GM19397 (cell line): ENCODE measurements around the gene RSKR.
"Not testable (repeated sequence)": the region's sequence is repeated elsewhere in the genome, so short reads cannot be mapped to it uniquely, and the experiment has no call there.

Experiments
- ATAC-seq: cut with Tn5 transposase; IDR thresholded peaks from one replicate; pipeline ENCODE4 v1.9.1; 2021; ENCODE audit warnings: mild to moderate bottlenecking, moderate library complexity; ENCODE audit not compliant: unreplicated experiment

Gene RSKR

DNA sequence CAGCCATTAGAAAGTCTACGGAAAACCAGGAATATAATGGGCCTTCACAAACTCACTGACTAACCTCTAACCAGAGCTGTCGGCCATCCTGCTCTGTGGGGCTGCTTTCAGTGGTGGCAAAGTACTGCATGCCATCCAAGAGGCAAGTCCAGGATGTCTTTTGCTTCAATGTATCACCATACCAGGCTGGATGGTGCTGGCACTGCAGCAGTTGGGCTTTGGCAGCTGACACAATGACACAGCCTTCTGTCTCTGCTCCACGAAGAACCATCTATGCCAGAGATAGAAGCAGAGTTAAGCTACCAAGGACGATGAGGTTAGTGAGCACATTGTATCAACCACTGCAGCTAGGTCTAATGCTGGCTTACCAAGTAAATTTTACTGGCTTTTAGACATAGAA is 9.7 kb upstream of the RSKR start:
- no peak for ATAC-seq

DNA sequence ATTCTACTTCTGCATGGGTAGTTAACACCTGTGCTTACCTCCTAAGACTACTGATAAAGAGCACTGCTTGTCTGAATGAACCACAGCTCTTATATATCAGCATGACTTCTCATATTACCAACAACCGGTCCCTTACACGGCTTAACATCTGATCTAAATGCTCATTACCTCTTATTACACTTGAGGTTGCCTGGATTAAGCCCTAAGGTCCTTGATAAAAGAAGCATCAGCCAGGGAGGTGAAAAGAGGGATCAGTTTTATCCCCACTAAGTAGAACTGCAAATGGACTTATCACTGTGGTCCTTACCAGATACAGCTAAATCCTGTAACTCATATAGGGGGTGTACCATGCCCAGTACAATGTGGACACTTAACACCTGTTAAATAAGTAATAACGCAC is 8.2 kb upstream of the RSKR start:
- ATAC-seq, result no peak

DNA sequence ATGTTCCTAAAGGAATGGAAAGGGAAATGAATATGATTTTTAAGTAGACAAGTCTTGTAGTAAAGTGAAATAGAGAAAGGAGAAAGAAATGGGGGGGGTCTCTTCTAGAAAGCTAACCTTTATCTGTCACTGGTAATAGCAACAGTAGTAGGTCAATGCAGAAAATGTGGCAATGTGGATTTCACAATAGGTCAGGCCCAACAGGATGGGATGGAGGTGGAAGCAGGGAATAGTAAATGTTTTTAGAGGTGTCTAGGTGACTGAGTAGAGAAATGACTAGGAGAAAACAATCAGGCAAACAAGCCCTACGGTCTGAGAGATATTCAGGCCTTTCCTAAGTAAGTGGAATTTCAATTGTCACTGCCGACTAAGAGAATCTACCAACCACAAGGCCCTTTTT is 6.0 kb upstream of the RSKR start:
- no peak for ATAC-seq

DNA sequence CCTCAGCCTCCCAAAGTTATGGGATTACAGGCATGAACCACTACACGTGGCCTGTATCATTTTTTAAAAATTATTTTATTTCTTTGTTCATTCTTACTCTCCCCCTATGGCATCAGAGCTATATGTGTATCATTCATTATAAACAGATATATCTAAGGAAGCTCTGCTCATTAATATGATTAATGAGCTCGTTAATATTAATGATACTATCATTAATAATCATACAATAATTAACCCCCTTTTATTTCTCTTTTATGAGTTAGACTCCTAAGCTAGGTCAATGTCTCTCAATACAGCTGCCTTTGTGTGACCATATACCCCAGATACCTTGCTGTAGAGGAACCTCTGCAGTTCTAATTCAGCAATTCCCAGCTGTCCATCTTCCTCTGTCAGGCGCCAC is 4.5 kb upstream of the RSKR start:
- ATAC-seq, result no peak

DNA sequence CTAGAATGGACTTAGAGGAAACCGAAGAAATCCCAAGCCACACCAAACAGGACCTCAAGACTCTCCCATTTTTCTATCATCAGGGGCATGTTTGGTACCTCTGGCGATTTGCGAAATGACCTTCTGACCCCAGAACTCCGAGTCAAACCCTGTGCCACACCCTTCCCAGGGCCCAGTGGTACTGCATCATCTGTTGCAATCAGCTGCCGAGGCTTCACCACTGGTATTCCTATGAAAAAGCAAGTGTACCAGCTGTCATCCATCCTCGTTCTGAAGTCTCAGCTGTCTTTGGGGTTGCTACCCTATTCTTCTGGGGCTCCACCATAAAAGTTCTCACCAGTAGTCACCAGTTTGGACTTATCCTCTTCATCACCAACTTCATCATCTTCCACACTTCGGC is 2.3 kb upstream of the RSKR start:
- no peak for ATAC-seq

DNA sequence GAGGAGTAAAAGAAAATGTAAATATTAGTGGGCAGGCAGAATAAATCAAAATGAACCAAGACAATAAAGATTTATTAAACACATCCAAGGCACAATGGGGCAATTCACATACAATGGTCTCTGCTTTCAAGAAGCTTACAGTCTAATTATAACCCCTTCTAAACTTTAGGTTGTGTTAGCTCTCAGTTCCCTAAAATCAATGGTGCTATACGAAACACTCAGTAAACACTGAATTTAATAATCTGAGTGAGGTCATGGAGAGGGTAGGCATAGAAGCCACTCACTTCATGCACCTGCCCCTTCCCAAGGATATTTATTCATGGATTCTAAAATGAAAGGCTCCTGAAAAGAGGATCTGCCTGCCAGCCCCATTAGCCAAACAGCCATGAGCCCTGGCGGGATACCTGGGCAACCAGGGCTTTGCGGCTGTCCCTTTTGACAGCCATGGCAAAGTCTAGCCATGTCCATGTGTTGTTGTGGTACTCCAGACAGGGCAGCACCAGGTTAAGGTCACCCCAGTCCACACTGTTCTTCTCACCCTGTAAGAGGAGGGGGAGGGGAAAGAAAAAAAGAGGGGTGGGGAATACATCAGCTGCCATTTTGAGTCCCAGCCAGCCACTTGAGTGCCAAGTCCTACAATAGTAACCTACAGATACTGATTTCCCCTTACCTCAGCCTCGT is 1.4 kb upstream of the RSKR start:
- ATAC-seq, result no peak

DNA sequence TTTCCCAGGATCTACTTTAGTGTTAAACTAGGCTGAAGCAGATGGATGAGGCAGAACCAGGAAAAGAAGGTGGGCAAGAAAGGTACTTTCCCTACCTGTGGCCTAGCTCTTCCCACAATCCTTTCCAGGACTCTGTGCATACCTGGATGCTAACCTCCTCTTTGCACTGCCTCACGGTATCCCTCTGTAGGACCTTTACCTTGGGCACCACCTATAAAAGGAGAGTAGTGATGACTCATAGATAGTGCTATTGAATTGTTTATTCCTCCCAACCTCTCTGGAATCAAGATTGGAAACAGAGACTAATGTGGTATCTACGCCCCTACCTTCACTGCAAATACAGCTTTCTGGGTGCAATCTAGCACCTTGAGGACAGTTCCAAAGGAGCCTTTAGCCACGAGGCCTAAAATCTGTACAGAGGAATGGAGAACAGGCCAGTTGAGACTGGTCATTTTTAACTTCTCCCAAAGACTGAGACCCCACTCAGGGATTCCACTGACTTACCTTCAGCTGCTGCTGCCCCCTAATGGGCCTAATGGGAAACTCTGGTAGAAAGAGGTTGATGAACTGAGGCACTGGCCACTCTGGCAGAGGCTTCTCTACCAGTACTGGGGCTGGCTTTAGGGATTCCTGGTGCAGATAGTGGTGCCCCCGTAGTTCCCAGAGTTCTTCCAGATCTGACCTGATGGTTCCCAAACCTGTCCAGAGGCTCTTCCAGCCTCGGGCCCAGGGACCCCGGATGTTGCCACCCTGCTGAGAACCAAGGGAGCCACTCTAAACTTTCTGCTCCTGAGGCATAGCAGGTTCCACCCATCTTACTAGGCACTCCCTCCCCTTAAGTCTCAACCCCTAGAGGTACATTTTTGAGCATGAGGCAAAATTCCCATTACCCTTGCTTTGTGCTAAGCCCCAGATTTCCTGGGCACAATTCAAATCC is 781 bp downstream of the RSKR start:
- no peak for ATAC-seq

DNA sequence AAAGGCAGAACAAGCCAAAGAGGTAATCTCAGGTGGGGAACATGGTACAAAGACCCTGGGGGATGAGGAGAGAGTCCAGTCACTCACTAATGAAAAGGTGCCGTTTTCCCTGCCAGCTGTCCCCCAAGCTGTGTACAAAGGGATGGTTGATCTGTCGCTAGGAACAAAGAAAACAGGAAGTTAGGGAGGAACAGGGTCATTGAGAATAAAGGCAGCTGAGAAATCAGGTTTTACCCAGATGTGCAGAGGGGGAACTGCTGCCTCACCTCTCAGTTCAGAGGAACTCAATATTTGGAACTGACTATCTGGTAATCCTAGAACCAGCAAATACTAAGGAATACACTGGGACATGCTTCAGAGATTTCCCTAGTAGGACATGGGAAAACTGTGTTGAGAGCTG is 1.5 kb downstream of the RSKR start:
- no peak for ATAC-seq

DNA sequence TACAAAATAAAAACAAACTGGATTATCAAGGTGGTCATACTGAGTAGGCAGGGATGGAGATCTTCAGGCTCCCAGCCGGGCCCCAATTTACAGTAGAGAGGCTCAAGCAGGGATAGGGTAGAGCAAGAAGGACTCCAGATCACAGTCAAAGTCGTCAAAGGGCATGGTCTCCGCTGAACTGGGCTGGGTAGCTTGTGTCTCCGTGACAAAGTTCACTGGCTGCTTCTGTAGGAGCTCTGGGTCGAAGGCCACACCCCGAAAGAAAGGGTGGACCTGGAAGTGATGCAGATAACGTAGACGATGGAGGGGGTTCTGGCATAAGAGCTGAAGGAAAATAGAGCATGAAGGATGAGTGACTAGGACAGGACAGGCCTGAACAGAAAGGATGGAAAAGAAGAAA is 3.6 kb downstream of the RSKR start:
- ATAC-seq, result no peak

DNA sequence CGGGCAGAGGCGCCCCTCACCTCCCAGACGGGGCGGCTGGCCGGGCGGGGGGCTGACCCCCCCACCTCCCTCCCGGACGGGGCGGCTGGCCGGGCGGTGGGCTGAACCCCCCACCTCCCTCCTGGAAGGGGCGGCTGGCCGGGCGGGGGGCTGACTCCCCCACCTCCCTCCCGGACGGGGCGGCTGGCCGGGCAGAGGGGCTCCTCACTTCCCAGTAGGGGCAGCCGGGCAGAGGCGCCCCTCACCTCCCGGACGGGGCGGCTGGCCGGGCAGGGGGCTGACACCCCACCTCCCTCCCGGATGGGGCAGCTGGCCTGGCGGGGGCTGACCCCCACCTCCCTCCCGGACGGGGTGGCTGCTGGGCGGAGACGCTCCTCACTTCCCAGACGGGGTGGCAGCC is 10.0 kb downstream of the RSKR start:
- ATAC-seq, result not testable (repeated sequence)

DNA sequence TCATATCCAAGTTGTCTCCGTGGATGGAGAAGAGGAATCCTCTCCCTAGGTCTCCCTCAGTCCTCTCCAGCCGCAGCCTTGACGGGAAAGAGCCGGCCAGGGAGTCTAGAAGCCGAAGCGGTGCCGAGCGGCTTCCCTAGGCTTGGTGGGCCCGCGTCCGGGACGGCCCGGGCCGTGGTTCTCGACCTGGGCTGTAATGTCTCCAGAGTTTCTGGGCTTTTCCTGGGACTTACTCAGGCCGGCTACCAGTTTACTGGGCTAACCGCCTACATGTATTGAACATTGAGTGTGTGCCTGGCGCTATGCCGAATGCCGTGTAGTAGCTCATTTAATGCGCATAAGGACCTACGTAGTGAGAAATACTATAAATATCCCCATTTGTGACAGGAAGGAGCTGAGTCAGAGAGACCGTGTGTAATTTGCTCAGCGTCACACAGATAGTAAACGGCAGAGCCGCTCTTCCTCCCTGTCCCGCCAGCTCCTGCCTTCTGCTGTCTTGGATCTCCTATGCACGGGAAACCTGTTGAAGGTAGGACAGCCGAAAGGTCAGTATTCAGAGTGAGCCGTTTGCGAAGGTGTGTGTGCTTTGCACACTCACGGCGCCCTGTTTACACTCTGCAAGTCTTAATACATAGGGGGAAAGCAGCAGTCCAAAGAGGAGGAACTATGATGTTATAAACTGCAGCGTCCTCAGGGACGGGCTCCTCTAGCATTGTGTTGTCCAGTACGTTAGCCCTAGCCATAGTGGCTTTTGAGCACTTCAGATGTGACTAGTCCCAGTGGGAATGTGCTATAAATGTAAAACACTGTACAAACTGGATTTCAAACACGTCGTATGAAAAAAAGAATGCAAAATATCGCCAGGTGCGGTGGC is 14.4 kb downstream of the RSKR start:
- peak; percentile 39 for ATAC-seq

DNA sequence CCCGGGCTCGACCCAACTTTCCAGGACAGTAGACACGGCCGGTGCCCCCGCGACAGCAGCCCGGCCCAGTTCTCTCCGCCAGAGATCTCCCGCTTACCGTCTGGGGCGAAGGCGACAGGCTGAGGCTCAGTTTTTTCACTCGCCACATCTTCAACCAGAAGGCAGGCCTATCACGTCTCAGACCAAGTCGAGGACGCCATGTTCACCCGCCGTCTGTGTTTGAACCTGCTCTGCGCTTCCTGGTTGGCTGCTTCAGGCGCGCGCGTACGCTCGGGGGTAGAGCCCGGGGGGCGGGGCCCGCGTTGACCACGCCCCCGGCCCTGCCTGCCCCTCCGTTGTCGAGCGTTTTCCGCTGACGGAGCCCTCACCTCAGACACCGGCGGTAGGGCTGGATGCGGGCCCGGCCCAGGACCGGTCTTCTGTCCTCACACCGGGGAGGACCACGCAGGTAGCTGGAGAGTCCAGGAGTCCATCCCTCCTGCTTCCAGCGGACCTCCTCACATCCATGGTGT is 15.1 kb downstream of the RSKR start, which contains the start of gene SPAG5:
SPAG5 (minus strand) TSS at position 227 of the 512 bp plus-strand sequence; CDS start at position 148, 79 bp downstream.
- ATAC-seq, result peak; percentile 88

DNA sequence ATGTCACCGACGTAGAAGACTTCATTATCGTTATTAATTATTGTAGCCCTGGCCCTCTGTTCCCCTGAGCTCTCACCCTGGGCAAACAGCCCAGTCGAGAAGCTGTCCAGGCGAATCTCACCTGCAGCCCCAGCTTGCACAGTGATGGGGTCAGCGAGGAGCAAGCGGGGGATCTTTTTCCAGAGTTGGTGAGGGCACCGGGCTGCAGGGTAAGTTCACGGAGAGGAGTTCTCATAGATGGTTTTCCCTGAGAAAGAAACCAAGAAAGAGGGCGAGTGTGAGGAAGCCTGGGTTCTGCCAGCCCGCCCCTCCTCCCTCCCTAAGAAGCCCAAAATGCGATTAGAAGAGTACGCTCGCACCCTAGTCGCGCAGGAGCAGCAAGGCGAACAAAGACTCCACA is 15.6 kb downstream of the RSKR start:
- ATAC-seq, result no peak

DNA sequence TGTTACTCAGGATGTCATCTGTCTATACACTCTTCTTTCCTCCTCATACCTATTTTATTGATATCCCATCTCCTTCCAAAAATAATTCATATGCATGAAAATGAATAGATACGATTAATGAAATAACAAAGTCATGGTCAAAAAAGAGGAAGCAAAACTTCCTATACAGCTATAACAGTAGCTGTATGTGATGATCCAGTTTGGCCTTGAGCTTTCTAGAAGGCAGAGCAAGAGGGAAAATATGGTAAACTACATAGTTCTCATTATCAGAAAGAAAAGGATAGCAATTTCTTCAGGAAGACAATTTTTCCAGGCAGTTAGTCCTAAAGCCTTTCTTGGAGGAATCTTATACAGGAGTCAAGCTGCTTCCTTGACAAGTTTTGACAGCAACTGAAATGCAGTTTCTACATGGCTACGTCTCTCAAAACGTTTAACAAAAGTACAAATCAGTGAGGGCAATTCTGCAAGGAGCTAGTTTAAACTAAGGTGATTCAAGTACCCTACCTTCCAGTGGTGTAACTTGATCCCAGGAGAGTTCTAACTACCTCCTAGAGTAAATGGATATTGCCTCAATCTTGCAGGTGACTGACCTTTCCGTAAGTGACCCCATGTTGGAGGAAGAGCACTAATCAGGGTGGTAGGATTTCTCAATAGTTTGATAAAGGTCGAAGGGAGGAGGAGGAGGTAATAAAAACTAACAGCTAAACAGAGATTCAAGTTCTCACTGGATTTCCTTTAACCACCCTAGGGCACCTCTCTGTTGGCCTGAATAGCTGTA is 16.2 kb downstream of the RSKR start:
- no peak for ATAC-seq

DNA sequence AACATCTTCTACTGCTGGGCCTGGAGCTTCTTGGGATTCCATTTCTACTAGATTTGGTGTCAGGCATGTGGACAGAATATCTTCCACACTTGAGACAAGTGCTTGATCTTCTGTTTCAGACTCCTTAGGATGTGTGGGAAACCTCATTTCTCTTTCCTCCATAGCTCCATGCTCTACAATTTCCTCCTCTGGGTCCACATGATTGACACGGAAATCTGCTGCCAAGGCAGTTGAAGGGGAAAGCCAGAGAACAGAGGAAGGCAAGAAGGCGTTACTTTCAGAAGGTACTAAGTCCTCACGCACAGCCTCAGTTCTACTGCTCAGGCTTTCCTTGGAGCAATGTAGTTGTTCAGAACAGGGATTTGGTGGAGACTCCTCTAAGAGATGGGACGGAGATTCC is 21.7 kb downstream of the RSKR start:
- ATAC-seq, result no peak

DNA sequence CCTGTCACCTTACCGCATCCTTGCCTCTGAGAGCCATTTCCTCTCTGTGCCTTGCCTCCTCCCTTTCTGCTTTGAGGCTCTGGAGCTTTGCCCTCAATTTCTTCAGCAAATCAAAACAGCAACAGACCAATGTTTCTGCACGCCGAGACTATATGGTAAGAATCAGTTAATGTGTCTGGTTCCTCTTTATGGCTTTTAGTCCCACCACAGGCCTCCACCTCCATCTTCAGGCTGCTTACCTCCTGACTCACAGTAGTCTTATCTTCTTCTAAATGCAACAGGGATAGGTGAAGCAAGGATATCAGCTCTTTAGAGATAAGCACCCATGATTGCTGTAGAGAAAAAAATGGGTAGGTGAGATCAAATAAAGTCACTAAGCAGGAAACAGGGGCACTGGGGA is 28.1 kb downstream of the RSKR start:
- ATAC-seq, result no peak

DNA sequence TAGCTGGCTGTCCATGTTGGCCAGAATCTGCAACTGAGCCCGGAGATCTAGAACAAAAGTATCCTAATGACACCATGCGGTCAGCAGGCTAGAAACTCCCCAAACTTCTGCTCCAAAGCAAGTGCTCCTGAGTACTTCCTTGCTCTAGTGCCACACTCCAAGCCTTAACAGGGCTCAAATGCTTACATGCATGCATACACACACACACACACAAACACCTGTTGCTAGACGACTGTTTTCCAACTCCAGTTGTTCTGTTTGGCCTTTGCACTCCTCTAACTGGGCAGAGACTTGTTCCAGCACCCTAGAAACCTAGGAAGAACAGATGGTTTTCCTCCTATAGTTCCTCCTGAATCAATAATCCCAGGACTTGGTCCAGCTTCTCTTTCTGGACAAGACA is 29.6 kb downstream of the RSKR start:
- no peak for ATAC-seq

DNA sequence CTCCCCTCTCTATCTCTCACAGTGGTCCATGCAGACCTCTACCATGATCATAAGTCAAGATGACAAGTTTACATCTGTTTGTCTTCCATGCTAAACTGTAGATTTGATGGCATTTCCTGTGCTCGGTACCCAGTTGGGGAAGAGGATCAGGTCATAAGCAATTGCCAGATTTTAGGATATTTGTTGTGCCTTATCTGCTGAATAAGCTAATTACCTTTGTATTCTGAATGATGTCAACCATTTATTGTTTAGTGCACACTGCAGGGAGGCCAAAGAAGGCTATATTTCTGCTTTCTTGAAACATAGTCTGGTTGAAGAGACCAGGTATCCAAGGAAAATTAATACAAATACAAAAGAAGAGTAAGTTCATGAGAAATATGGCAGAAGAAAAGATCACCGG is 31.5 kb downstream of the RSKR start:
- ATAC-seq, result no peak

DNA sequence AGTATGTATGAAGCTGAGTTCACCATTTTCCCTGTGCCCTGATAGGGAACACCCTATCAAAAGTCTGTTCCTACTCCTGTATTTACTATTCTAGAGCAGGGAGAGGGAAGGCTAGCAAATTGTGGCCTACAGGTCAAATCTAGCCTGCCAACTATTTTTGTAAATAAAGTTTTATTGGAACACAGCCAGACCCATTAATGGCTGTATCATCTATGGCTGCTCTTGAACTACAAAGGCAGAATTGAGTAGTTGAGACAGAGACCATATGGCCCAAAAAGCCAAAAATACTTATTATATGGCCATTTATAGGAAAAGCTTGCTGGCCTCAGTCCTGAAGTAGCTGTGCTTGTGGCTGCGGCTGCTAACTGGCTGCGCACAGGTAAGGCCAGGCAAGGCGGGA is 33.0 kb downstream of the RSKR start:
- no peak for ATAC-seq

DNA sequence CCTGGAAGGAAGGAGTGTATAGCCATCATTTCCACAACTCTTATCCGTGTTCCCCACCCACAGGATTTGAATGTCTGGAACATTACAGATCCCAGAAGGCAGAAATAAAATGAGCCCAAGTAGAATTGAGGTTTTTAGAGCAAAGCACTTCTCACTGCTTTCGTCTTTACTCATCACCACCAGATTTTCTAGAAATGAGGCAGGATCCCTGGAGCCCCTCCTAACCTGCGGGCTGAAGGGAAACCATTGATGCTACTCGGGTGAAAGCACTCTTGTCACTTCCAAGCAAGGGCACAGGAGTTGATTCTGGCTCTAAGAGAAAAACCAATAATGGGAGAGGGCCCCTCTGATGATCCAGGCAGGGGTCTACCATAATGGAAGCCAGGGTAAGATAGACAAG is 34.5 kb downstream of the RSKR start:
- no peak for ATAC-seq
